ENCODE measurements around the gene BARHL2.

BARHL2 gene

GRCh38 chr1:90708826-90709225, 8.3 kb downstream of the BARHL2 start:
- DNase-seq, result no peak

DNA sequence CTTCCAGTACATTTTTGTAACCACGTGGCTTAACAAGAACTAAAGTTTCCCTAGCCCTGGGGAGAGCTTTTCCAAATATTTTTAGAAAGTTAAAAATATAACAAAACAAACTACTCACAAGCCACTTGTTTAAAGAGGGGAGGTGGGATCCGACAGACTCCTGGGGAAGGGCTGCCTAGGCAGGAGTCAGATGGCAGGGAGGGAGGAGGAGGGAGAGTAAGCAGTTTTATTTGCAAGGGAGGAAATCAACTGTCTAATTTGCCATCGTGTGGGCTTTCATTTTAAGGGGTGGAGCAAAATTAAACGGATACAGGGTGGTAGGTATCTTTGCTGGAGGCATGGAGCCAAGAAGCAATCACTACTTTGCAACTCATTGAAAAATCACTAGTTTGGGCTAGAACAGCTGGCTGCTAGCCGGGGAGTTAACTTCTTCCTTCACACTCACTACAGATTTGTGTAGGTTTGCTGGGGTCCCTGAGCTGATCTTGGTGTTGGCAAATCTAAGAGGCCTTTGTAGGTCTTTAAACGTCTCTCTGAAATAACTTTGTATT, 8.8 kb downstream of the BARHL2 start:
- DNase-seq, result no peak

DNA sequence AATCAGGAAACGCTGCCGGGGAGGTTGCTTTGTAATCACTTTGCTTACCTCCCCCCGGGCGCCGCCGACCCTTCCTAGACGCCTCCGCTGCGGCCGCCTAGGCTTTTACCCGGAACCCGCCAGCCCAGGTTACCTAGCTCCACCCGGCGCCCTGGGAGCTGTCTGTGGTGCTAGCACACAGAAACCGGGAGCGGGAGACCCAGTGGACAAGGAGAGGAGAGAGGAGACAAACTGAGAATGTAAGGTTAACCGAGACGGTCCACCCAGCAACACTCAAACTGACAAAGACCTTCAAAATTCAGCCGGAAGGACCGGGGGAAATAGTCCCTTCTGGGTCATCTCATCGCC, 9.8 kb downstream of the BARHL2 start:
- DNase-seq, result no peak

DNA sequence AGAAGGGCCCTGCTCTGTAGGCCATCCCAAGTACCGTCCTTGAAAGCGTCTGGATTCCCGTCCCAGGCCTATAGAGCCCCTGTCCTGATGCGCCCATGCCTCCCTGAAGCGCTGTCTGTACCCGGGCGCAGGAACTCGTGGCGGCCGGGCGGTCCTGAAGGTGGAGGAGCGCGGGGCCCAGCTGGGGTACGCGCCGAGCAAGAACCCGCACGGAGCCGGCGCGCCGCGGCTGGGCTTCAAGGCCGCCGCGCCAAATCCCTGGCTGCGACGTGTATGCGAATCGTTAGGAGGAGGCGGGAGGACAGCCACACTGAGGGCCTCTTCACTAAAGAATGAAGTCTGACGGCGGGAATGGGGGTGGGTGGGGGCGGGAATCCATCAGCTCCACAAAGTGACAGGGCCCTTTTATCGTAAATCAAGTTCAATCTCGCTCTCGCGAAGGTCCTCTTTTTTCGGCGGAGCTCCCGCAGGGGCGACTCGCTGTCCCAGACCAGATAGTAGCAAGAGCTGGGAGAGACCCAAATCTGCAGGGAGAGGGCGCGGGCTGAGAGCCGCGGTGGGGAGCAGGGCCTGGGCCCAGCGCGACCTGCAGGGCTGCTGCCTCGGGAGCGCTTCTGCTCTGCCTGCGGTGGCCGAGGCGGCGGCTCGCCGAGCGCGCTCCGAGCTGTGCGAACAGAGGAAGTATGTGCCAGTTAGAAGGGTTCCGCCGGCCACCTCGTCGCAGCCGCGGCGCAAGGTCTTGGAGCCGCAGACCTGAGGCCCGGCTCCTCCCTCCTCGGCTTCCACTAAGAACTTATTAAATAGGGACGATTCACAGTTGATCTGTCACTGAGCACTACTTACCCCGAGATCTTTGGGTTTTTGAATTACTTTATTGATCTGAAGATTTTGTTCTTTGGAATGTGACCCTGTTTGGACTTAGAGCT, 10.4 kb downstream of the BARHL2 start:
- no peak for DNase-seq

- DNase-seq, result no peak
These were observed 11.1 kb downstream of the BARHL2 start for GRCh38 chr1:90705956-90706355.

DNA sequence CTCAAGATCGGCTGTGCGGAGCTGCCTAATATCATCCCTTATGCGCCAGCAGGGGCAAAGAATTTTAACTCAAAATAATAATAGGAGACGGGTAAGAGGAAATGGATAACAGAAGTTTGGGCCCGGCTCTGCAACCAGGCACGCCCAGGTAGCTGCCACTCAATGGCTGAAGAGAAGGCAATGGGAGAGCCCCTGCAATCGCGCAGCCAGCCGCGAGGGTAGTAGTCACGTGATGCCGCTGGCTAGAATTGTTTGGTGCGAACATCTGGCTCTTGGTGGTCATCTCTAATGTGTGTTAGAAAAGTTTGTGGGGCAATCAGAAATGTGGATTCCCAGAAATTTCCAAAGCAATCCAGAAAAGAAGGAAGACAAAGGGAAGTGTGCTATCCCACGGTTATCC, 12.3 kb downstream of the BARHL2 start:
- no peak for DNase-seq

GRCh38 chr1:90694846-90695245, 22.3 kb downstream of the BARHL2 start:
- no peak for DNase-seq

DNA sequence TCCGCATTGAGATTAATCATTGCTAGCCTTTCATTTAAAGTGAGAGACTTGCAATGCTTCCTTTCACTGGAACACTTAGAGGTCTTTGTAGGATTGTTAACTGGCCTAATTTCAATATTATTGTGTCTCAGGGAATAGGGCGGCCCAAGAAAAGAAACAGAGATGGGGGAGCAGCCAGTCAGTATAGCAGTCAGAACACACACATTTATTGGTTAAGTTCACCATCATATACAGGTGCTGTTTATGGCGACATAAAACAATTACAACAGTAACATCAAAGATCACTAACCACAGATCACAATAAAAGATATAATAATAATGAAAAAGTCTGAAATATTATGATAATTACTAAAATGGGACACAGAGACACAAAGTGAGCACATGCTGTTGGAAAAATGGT, 29.4 kb downstream of the BARHL2 start:
- DNase-seq, result no peak

DNA sequence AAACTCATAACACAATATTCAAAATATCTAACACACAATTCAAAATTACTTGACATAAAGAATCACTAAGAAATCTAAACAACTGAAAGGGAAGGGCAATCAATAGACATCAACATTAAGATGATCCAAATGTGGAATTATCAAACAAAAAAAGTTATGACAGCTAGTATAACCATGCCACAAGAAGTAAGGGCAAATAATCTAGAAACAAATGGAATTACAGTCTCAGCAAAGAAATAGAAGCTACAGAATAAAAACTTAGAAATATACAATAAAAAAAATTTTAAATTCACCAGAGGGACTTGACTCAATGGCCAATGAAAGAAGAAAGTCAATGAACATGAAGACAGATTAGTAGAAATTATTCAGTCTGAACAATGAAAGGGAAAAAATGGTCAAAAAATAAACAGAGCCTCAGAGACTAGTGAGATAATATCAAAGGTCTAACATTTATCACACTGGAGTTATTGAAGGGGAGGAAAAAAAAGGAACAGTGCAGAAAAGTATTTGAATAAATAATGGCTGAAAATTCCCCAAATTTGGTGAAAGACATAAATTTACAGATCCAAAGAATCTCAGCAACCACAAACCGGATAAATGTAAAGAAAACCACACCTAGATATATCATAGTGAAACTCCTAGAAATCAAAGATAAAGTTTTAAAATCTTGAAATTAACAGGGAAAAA, 41.8 kb downstream of the BARHL2 start:
- no peak for DNase-seq

DNA sequence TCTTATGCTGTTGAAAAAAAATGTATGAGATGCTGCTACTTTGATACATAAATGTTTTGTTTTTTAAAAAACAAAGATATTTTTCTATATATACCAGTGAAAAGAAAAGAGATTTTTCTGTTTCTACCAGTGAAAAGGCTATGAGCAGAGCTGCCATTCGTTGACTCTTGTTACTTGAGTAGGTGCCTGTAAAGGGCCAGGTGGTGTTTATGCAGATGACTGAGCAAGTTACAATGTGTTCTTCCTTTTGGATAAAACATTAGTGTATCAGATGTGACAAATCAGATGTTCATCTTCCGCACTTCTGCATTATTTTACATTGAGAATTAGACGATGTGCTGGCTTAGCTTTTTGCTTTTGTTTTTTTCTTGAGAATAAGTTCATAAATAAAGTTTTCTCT, 45.4 kb downstream of the BARHL2 start:
- DNase-seq, result no peak

- DNase-seq, result no peak
These were observed 45.9 kb downstream of the BARHL2 start for GRCh38 chr1:90671251-90671650.

Measured in NCI-H524 treated with DMSO at 0.1 percent for 48 hours (cell line).